HepG2 (cell line): ENCODE data around the gene NOC2L. TPM values are rescaled to one million over a fixed set of nuclear protein-coding genes. Genes with fewer than 3 reads are reported as not detected.

Source experiments
- CEBPB ChIP-seq: IDR thresholded peaks from 2 replicates; pipeline ENCODE4 v1.6.1; 2011; ENCODE audit warnings: low read depth, low read length, improper control_type of control experiment, borderline replicate concordance
- HOXA5 ChIP-seq: sonication (generic); formaldehyde crosslinking; IDR thresholded peaks from 2 replicates; pipeline ENCODE4 v1.4.0; 2020; ENCODE audit warnings: missing genetic modification reagents
- LCORL ChIP-seq, 2 experiments: fragments of 450-650 bp in 1 of 2; sonication (generic) in 1 of 2; formaldehyde crosslinking in 1 of 2; IDR thresholded peaks; 2 replicates each; pipeline versions ENCODE4 v1.5.0 to v1.6.1; 2017 to 2020; ENCODE audit warnings: antibody characterized with exemption in 1 of 2, missing genetic modification reagents in 1 of 2
- SMC3 ChIP-seq: IDR thresholded peaks from 2 replicates; pipeline ENCODE4 v1.6.1; 2011; ENCODE audit warnings: low read length, improper control_type of control experiment
- TAF1 ChIP-seq: sonication (generic); formaldehyde crosslinking; IDR thresholded peaks from 2 replicates; pipeline ENCODE4 v1.4.0; 2020; ENCODE audit warnings: missing genetic modification reagents
- TBX2 ChIP-seq: sonication (generic); formaldehyde crosslinking; IDR thresholded peaks from 2 replicates; pipeline ENCODE4 v1.5.0; 2020; ENCODE audit warnings: missing genetic modification reagents, mild to moderate bottlenecking, borderline replicate concordance
- TMF1 ChIP-seq: sonication (generic); formaldehyde crosslinking; IDR thresholded peaks from 2 replicates; pipeline ENCODE4 v1.8.1; 2022; ENCODE audit warnings: low read depth, missing genetic modification reagents
- YEATS4 ChIP-seq: sonication (generic); formaldehyde crosslinking; IDR thresholded peaks from 2 replicates; pipeline ENCODE4 v1.4.0; 2020; ENCODE audit warnings: missing genetic modification reagents, borderline replicate concordance
- ZNF234 ChIP-seq: sonication (generic); formaldehyde crosslinking; conservative IDR thresholded peaks from 2 replicates; pipeline ENCODE4 v1.5.1; 2020; ENCODE audit warnings: mild to moderate bottlenecking, missing genetic modification reagents
- ZNF24 ChIP-seq: fragments of 450-650 bp; IDR thresholded peaks from 2 replicates; pipeline ENCODE4 v1.6.1; 2017; ENCODE audit warnings: antibody characterized with exemption, mild to moderate bottlenecking
- ZNF264 ChIP-seq: sonication (generic); formaldehyde crosslinking; IDR thresholded peaks from 2 replicates; pipeline ENCODE4 v1.4.0; 2020; ENCODE audit warnings: missing genetic modification reagents
- ZNF446 ChIP-seq: sonication (generic); formaldehyde crosslinking; IDR thresholded peaks from 2 replicates; pipeline ENCODE4 v1.5.0; 2020; ENCODE audit warnings: mild to moderate bottlenecking, missing genetic modification reagents
- polyA plus RNA-seq, 8 experiments: library from polyadenylated mRNA; depleted of rRNA in 3 of 8; stranded (reverse) in 7 of 8; unstranded in 1 of 8; fragments of >200 nt; fragmentation: Illumina TruSeq in 4 of 8; extraction: Trizol in 4 of 8; gene quantifications; 2 replicates each; pipeline versions ENCODE4 v1.2.1 to v1.2.3, GENCODE V29; 2011 to 2016; ENCODE audit warnings: low read depth in 4 of 8, missing spikeins in 1 of 8, mixed read lengths in 1 of 8; ENCODE audit not compliant: insufficient read depth in 1 of 8
- total RNA-seq, 5 experiments: library from RNA; depleted of rRNA; stranded (reverse); fragments of >200 nt; fragmentation: Illumina TruSeq; extraction: Trizol; gene quantifications; 2 replicates each; pipeline ENCODE4 v1.2.3, GENCODE V29; 2016; ENCODE audit warnings: low read depth in 1 of 5
- TF ChIP-seq, protein P1 (sequence below): sonication (generic); formaldehyde crosslinking; IDR thresholded peaks from 2 replicates; pipeline ENCODE4 v1.4.0; 2020; ENCODE audit warnings: missing genetic modification reagents
- TF ChIP-seq, protein P2 (sequence below): sonication (generic); formaldehyde crosslinking; IDR thresholded peaks from 2 replicates; pipeline ENCODE4 v1.9.0; 2021; ENCODE audit warnings: missing genetic modification reagents, mild to moderate bottlenecking, borderline replicate concordance
- TF ChIP-seq, protein P3 (sequence below): sonication (generic); formaldehyde crosslinking; conservative IDR thresholded peaks from 2 replicates; pipeline ENCODE4 v1.8.0; 2022; ENCODE audit warnings: low read depth, missing genetic modification reagents
- TF ChIP-seq, protein P4 (sequence below): sonication (generic); formaldehyde crosslinking; IDR thresholded peaks from one replicate; pipeline ENCODE4 v1.5.1; 2020; ENCODE audit warnings: mild to moderate bottlenecking, missing genetic modification reagents; ENCODE audit errors: not compliant biosample characterization

NOC2L gene
- total and polyA plus RNA-seq, 2 of the 13 experiments (the other 11 are each of a cell fraction or from before 2014, with no cell fraction given) = 32.0 to 103 TPM

DNA sequence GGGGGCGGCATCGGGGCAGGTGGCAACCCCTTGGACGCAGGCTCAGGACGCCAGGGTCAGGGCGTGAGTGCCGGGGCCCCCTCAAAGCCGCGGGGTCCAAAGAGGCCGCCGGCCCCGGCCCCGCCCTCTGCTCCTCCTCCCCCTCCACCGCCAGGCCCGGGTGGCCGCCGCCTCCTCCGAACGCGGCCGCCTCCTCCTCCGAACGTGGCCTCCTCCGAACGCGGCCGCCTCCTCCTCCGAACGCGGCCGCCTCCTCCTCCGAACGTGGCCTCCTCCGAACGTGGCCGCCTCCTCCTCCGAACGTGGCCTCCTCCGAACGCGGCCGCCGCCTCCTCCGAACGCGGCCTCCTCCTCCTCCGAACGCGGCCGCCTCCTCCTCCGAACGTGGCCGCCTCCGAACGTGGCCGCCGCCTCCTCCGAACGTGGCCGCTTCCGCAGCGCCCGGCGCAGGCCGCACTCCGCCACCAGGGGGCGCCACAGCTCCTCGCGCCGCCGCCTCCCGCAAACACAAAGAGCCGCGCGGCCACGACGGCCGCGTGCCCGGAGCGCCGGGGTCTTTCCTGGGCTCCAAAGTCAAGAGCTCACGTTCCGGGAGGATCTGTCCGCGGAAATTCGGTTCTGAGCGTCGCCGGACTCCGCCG is 54.6 kb downstream of the NOC2L start (continued):
- TF ChIP-seq, protein P1, sequence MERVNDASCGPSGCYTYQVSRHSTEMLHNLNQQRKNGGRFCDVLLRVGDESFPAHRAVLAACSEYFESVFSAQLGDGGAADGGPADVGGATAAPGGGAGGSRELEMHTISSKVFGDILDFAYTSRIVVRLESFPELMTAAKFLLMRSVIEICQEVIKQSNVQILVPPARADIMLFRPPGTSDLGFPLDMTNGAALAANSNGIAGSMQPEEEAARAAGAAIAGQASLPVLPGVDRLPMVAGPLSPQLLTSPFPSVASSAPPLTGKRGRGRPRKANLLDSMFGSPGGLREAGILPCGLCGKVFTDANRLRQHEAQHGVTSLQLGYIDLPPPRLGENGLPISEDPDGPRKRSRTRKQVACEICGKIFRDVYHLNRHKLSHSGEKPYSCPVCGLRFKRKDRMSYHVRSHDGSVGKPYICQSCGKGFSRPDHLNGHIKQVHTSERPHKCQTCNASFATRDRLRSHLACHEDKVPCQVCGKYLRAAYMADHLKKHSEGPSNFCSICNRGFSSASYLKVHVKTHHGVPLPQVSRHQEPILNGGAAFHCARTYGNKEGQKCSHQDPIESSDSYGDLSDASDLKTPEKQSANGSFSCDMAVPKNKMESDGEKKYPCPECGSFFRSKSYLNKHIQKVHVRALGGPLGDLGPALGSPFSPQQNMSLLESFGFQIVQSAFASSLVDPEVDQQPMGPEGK (CRISPR knock-in tag) = peak; percentile 28; the same call in 1 of the 2 replicates
- TF ChIP-seq HOXA5 (CRISPR knock-in tag) = no peak
- no peak for TF ChIP-seq ZNF234 (CRISPR knock-in tag)
- TF ChIP-seq, protein P2, sequence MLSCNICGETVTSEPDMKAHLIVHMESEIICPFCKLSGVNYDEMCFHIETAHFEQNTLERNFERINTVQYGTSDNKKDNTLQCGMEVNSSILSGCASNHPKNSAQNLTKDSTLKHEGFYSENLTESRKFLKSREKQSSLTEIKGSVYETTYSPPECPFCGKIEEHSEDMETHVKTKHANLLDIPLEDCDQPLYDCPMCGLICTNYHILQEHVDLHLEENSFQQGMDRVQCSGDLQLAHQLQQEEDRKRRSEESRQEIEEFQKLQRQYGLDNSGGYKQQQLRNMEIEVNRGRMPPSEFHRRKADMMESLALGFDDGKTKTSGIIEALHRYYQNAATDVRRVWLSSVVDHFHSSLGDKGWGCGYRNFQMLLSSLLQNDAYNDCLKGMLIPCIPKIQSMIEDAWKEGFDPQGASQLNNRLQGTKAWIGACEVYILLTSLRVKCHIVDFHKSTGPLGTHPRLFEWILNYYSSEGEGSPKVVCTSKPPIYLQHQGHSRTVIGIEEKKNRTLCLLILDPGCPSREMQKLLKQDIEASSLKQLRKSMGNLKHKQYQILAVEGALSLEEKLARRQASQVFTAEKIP = no peak
- peak; percentile 27; the same call in 1 of the 2 replicates for TF ChIP-seq TBX2 (CRISPR knock-in tag)
- TF ChIP-seq, protein P3, sequence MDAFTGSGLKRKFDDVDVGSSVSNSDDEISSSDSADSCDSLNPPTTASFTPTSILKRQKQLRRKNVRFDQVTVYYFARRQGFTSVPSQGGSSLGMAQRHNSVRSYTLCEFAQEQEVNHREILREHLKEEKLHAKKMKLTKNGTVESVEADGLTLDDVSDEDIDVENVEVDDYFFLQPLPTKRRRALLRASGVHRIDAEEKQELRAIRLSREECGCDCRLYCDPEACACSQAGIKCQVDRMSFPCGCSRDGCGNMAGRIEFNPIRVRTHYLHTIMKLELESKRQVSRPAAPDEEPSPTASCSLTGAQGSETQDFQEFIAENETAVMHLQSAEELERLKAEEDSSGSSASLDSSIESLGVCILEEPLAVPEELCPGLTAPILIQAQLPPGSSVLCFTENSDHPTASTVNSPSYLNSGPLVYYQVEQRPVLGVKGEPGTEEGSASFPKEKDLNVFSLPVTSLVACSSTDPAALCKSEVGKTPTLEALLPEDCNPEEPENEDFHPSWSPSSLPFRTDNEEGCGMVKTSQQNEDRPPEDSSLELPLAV = no peak
- no peak for TF ChIP-seq TAF1 (CRISPR knock-in tag)
- TF ChIP-seq LCORL (IDR thresholded peaks at IDR 0.05) = no peak
- 0 out of 2 replicates have a peak, but pooled peaks have one; percentile 25 for TF ChIP-seq LCORL (CRISPR knock-in tag; IDR thresholded peaks at IDR 0.05)
- TF ChIP-seq ZNF24 = no peak
- peak; percentile 13; the same call in 1 of the 2 replicates for TF ChIP-seq SMC3
- no peak for TF ChIP-seq ZNF264 (CRISPR knock-in tag)
- TF ChIP-seq ZNF446 (CRISPR knock-in tag) = peak; percentile 74
- TF ChIP-seq, protein P4, sequence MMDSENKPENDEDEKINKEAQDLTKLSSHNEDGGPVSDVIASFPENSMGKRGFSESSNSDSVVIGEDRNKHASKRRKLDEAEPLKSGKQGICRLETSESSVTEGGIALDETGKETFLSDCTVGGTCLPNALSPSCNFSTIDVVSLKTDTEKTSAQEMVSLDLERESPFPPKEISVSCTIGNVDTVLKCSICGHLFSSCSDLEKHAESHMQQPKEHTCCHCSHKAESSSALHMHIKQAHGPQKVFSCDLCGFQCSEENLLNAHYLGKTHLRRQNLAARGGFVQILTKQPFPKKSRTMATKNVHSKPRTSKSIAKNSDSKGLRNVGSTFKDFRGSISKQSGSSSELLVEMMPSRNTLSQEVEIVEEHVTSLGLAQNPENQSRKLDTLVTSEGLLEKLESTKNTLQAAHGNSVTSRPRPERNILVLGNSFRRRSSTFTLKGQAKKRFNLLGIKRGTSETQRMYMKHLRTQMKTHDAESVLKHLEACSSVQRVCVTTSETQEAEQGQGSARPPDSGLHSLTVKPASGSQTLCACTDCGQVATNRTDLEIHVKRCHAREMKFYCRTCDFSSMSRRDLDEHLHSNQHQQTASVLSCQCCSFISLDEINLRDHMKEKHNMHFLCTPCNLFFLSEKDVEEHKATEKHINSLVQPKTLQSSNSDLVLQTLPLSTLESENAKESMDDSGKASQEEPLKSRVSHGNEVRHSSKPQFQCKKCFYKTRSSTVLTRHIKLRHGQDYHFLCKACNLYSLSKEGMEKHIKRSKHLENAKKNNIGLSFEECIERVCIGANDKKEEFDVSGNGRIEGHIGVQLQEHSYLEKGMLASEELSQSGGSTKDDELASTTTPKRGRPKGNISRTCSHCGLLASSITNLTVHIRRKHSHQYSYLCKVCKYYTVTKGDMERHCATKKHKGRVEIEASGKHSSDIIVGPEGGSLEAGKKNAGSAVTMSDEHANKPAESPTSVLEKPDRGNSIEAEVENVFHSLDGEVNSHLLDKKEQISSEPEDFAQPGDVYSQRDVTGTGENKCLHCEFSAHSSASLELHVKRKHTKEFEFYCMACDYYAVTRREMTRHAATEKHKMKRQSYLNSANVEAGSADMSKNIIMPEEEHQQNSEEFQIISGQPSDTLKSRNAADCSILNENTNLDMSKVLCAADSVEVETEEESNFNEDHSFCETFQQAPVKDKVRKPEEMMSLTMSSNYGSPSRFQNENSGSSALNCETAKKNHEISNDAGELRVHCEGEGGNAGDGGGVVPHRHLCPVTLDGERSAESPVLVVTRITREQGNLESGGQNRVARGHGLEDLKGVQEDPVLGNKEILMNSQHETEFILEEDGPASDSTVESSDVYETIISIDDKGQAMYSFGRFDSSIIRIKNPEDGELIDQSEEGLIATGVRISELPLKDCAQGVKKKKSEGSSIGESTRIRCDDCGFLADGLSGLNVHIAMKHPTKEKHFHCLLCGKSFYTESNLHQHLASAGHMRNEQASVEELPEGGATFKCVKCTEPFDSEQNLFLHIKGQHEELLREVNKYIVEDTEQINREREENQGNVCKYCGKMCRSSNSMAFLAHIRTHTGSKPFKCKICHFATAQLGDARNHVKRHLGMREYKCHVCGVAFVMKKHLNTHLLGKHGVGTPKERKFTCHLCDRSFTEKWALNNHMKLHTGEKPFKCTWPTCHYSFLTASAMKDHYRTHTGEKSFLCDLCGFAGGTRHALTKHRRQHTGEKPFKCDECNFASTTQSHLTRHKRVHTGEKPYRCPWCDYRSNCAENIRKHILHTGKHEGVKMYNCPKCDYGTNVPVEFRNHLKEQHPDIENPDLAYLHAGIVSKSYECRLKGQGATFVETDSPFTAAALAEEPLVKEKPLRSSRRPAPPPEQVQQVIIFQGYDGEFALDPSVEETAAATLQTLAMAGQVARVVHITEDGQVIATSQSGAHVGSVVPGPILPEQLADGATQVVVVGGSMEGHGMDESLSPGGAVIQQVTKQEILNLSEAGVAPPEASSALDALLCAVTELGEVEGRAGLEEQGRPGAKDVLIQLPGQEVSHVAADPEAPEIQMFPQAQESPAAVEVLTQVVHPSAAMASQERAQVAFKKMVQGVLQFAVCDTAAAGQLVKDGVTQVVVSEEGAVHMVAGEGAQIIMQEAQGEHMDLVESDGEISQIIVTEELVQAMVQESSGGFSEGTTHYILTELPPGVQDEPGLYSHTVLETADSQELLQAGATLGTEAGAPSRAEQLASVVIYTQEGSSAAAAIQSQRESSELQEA (CRISPR knock-in tag) = no peak
- TF ChIP-seq CEBPB = no peak
- TF ChIP-seq TMF1 (CRISPR knock-in tag) = no peak
- peak; percentile 42; the same call in 1 of the 2 replicates for TF ChIP-seq YEATS4 (CRISPR knock-in tag)
